LoVo (cell line): ENCODE measurements around the gene SEPTIN6.
"Not testable (repeated sequence)": the region's sequence is repeated elsewhere in the genome, so short reads cannot be mapped to it uniquely, and the experiment has no call there.

Source experiments
- DNase-seq: peaks from one replicate; pipeline ENCODE4 v3.0.0-alpha.2; 2016; ENCODE audit warnings: low spot score

Gene SEPTIN6

DNA sequence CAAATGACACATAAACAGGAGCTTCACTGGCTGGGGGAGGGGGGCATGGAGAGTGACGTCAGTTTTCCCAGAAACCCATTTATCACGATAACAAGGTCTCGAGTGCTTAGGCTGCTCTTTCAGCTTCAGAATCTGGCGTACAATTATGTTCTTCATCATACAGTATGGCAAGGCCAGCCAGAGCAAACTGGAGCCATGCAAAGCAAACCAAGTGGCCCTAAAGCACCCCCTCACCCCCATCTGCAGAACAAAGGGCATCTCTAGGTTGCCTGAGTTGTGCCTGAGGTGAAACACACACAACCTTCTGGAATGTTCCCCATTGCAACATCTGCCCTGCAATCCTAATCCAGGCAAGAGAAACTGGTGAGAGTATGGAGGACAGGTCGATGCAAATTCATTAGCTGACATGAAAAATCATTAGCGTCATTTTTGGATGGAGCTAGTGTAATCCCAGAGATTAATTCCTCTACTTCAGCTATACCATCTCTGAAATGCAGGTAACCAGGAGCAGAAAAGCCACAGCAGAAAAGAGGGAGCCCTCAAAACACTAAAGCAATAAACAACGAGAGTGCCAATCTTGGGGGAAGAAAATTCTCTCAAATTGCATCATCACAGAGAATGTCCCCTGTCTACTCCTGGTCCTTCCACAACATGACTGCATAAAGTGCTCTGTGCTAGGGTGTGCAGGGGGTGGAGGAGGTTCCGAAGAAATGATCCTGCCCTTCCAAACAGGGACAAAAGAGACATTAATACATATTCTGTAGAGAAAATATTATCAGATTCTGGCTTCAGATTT lies 1.8 kb downstream of the SEPTIN6 start:
- DNase-seq, result no peak

DNA sequence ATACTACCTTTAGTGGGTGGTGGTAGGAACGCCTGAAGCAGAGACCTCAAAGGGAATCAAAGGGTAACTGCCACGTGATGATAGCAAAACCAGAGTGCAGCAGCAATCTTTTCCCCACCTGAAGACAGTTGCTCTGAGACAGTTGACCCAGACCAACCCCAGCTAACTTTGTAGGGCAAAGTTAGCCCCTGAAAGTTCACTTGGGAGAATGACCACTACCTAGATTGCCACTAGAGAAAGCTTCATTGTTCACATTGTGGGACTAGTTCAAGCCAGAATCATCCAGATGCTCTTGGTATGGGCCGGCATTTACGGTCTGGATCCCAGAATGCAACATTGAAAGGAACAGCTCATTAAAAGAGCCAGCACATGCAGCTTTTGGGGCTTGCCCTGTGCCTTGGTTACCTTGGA lies 4.1 kb downstream of the SEPTIN6 start:
- no peak for DNase-seq

DNA sequence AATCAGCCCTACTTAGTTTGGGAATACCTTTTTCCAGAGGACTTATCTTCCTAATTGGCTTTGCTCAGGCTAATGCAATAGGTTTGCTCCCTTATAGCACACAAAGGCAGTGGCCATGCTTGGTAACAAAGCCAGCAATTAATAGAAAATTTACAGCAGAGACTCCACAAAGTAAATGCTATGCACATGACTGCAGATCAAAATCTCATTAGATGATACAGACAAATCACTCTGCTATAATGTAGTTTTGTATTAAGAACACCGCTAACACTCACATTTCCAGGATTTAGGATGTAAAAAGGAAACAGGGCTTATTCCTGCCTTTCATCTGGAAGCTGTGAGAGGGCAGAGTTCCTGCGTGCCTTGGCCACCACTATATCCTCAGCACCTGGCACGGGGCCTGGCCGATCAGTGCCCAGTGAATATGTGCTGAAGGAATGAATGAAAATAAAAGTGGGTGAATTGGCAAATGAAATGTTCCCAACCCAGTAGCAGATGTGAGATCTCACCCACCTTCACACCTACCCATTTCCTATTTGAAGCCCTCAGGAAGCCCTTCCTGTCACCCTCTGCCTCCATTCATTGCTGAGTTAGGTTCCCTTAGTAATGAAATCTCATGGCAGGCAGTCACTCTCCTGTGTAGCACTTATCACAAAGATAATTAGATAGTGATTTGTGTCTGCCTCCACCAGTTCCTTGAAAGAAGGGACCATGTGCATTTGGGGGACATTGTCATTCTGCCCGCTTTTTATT lies 5.1 kb downstream of the SEPTIN6 start:
- DNase-seq, result no peak

DNA sequence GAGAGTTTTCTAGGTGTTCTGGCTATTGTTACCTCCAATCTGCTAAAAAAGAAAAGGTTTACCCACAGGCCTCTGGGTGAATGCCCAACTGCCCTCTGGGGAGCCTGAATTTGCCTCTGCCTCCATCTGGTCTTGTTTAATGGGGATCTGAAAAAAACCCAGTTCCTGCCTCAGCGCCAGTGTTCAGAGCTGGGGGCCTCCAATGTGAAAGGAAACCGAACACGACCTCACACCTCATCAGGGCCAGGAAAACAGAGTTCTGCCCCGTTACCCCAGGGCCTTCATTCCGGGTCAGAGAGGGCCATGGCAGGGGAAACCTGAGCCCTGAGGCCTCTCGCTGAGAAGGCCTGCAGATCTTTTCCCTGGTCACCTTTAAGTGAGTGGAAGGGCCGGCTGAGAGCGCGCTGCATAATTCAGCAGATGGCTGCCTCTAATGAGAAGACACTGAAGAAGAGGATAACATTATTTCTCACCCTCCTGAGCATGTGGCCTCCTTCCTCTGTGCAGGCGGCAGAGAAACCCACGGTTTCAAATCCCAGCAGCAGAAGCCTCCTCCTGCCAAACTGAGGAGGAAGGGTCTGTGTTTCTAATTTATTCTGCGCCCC lies 6.8 kb downstream of the SEPTIN6 start:
- no peak for DNase-seq

DNA sequence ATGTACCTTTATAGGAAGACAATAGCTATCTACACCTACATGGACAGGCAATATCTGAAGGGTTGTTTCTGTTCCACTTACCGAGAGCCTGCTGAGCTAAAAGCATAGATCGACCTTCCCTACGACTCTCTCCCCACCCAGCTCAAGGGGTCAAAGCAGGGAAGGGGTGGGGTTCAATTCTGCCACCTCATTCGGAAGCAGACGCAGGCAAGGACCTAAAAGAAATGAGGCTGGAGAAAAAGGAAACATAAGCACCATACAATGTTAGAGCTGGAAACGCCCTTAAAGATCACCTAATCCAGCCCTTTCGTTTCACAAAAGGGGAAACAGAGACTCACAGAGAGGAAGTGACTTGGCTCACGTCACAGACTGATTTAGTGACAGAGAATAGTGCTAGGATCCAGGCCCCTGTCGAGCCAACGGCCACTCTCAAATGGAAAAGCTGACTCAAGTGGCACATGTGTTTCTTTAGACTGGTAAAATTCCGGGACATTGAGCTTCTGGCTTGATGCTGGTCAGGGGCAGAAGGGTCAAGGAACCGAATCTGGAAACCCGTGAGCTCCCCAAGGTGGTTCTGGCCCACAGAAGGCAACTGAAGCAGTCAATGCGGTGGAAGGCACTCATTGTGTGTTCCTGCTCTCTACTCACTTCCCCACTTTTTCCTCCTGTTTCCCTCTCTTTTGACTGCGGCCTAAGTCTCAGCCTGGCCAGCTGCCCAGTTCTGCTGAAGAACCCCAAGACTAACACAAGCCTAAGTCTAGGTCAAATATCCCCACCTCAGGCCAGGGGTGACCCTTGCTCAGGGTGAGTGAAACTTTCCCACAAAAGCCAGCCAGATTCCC lies 7.5 kb downstream of the SEPTIN6 start:
- DNase-seq, result no peak

DNA sequence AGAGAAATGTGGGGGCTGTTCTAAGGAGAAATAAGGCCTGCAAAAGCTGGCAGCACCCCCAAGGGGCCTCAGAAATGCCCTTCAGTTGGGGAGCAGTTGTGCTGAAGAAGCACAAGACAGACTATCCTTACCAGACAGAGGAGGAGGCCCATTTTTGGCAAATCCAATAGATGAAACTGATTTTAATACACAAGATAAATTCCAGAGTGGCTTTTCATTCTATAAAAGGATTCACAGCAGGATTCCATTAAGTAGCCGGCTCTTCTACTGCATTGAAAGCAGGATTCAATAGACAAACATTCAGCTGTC lies 8.1 kb downstream of the SEPTIN6 start:
- no peak for DNase-seq

DNA sequence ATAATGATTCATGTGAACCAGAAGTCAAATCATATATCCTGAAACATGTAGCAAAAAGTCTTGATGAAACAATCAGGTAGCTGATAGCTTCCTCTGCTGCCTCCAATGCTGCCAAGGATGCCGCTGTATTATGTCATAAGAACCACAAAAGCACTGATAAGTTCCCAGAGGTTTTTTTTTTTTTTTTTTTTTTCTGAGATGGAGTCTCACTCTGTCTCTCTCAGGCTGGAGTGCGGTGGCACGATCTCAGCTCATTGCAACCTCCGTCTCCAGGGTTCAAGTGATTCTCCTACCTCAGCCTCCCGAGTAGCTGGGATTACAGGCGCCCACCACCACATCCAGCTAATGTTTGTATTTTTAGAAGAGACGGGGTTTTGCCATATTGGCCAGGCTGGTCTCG lies 8.7 kb downstream of the SEPTIN6 start:
- DNase-seq, result not testable (repeated sequence)

DNA sequence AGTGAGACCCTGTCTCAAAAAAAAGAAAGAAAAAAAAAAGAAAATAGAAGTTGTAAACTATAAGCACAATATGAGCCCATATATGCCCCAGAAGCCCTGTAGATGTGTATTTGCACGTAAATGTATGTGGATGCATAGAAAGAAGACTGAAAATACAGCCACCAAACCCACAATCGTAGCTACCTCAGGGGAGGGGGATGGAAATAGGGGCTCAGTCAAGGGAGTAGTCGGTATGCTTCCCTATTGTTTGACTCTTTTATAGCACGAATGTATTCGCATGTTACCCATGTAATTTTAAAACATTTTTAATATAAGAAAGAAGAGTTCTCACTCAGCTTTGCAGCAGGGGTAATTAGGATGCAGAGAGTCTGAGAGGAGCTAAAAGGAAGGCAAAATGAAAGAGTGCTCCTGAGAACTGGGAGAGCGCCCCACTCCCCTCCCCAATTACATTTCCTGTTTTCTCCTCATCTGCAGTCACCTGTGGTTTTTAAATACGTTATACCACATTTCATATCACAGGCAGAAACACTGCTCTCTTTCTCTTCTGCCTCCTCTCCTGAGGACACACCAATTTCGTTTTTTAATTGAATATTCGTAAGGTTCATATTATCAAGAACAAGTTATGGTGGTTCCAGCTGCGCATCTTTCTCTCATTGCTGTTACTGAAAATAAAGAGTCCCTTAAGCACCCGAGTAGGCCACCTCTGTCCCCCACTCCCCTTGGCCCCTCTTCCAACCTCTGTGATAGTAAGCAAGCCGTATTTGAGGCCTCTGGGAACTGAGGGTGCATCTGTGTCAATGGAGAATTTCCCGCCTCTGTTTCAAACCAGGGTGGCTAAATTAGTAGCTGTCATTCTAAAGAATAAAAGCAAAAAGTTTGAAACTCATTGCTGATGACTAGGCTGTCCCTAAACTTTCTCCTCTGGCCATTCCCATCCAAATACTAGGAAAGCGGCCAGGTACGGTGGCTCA lies 10.7 kb downstream of the SEPTIN6 start:
- DNase-seq, result no peak

DNA sequence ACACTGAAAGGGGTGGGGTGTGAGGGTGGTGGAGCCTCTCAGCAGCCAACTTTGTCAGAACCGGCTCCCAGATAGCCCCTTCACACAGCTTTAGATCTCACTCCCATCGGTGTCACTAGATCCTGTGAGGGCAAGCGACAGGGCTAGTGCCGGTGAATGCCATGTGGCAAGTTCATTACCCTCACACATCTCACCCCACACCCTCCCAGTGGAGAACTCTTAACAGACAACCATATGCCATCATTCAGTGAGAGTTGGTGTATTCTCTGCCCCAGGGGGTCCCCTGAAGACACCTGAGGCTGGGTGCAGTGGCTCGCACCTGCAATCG lies 15.3 kb downstream of the SEPTIN6 start:
- DNase-seq, result no peak

DNA sequence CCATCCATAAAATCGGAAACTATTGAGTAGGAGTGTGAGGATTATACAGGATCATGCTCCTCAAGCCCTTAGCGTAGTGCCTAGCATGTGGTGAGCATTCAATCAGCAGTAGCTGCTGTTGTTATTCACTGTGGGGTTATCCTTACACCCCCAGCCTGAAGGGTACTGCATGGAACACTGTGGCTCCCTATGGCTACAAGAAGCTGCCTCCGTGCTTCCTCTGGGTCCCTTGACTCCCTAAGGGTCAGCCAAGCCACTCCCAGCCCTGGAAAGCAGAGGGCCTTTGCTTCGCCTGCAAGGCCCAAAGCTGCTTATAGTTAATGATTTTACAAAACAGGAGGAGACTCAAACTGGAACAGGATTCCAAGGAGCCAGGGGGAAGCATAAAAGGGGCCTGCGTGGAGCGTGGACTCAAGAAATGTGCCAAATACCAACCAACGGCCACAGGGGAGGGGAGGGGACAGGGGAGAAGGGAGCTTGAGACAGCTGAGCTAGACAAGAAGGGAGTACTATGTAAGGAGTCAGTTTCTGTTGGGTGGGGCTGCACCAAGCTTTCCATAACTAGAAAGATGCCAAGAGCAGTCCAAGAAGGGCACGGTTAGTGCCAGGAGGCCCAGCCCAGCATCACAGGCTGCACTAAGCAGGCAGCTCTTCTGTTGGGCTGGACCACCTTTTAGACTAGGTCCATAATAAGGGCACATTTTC lies 15.9 kb downstream of the SEPTIN6 start:
- no peak for DNase-seq

DNA sequence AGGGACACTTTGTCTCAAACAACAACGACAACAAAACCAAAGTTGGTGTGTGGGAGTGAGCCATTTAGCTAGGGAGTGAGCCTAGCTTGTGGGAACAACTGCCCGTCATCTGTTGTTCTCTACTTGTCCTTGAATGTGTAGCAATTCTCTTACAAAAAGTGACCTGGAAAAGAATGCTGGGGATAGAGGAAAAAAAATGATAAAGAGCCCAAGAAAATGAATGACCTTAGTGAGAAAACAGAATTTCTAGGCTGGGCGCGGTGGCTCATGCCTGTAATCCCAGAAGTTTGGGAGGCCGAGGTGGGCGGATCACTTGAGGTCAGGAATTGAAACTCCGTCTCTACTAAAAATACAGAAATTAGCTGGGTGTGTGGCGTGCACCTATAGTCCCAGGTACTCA lies 19.6 kb downstream of the SEPTIN6 start:
- no peak for DNase-seq

DNA sequence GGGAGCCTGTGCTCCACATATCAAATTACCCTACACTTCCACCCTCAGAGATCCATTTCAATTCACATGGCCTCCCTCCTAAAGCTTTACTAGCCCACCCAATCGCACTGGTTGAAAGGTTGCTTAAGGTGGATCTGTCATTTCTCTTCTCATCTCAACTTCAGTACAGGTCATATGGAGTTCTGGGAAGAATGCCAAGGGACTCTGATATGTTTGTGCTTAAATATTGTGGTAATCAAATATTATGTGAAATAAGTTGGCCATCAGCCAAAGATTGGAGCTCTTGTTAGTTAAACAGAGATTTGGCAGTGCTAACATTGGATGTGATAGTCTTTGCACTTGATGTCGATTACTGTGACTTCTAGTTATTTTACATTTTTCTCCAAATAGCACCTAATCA lies 20.5 kb downstream of the SEPTIN6 start:
- no peak for DNase-seq

DNA sequence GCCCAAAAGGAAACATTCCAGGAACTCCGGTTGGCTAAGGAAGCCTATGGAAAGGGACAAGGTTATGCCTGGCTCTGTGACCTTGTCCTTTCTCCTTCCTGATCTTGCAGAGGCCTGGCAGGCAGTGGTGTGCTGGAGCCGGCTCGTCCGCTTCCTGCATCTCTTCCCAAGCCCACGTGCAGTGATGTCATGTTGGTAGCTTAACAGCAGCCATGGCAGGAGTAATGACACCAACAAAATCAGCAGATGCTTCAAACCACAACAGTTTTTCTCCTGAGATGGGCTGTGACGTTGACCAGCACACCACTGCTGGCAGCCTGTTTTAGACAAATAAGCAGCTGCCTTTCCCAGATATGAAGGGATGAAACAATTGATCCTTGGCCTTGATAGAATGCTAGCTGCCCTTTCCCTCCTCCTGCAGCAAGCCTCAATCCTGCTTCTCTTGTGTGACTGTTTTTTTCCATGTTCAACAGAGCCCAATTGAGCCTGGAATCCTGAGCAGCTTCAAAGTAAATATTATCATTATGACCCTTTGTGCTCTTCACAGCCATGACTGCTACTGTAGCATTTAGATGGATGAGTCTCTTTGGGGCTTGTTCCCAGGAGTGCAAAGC lies 23.4 kb downstream of the SEPTIN6 start:
- DNase-seq, result no peak

DNA sequence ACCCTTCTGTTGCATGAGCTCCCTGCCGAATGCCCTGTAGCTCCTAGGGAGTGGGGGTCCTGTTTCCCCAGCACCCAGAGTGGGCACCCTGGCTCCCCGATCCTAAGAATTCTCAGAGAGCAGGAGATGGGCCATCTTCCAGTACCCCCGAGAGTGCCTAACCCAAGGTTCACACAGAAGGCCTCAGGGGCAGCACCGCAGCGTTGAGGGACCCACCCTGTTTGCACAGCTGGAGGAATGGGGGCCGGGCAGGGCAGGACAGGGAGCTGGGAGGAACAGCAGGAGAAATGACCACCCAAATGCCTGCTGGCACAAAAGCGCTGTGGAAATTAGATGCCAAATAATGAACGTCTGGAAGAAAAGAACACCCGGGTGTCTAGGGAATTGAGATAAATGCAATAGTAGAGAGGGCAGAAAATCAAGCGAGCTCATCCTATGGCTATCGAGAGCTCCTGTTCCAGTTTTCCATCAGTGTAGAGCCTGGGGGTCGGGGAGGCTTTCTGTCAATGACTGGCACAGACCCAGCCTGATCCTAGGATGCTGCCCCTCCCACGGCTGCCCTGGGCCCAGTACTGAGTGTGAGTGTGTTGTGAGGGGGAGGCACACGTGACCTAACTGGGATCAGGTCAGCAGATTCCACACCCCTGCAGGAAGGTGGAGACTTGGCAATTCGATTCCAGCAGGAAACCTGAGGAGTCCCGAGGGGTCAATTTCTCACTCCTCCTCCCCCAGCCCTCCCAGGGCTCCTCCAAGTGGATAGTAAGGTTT lies 25.7 kb downstream of the SEPTIN6 start:
- no peak for DNase-seq

DNA sequence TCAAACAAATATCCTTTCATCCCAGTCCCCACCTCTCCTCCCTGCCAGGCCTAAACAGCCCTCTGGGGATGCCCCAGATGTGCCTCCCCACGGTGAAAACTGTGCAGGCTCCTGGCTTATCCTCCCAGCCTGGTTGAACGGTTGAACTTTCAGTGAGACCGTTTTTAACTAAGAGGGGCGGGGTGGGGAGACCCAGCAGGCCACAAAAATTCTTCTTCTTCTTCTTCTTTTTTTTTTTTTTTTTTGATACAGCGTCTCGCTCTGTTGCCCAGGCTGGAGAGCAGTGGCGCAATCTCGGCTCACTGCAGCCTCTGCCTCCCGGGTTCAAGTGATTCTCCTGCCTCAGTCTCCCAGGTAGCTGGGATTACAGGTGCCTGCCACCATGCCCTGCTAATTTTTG lies 28.1 kb downstream of the SEPTIN6 start:
- not testable (repeated sequence) for DNase-seq

DNA sequence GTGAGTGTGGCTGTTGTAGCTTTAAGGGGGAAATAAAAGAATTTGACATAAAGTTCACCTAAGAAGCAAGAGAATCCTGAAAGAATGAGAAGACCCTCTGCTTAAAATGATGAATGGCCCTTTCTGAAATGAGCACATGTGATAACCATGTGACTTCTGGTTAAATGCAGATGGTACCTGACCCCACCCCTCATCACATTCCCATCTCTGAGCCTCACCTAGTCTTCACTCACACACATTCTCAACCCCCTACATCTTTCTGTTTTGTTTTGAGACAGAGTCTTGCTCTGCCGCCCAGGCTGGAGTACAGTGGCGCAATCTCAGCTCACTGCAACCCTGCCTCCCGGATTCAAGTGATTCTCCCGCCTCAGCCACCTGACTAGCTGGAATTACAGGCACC lies 31.5 kb downstream of the SEPTIN6 start:
- no peak for DNase-seq

DNA sequence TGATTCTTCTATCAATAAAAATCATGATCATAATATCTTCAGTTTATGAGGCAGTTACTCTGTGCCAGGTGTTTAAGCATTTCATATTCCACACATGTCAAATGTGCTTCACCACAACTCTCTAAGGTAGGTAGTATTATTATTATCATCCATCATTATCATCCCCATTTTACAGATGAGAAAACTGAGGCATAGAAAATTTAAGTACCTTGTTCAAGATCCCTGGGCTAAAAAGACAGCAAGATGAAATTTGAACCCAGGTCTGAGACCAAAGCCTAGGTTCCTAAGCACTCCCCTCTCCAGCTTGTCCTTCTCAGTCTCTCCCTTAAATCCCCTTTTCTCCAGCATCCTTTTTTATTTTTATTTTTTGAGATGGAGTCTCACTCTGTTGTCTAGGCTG lies 33.4 kb downstream of the SEPTIN6 start:
- no peak for DNase-seq

DNA sequence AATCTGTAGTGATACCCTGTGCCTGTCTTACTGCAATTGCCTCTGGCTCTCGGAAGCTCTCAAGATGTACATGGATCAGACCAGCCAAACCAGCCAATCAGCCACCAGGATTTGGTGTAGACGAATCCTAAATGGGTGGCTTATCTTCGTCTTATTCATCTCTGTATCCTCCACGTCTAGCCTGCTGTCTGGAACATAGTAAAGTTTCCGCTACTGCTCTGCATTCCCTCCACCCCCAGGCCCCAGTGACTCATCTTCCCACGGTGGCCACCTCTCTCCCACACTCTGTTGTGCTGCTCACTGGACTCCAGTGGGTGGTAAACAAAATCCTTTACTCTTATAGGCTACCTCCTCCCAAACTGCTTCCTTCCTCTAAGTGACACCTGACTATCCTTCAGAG lies 37.8 kb downstream of the SEPTIN6 start:
- DNase-seq, result no peak

DNA sequence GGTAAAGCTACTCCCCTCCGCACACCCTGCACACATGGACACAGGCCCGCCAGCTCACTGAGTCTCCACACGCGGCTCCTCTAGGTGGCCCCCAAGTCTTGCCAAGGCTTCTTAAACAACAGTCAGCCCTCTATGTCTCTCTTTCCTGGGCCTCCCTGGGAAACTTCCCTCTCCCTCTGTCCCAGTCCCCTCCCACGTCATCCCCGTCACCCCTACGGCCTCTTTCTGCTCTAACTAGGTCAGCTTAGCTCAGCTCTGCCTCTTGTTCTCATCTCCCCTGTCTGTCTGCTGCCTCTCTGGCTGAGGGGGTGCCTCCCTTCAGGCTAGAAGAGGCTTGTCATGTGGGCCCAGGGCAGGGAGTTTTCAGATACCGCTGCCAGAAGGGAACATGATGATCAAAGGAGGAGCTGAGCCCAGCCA lies 38.8 kb downstream of the SEPTIN6 start:
- no peak for DNase-seq

DNA sequence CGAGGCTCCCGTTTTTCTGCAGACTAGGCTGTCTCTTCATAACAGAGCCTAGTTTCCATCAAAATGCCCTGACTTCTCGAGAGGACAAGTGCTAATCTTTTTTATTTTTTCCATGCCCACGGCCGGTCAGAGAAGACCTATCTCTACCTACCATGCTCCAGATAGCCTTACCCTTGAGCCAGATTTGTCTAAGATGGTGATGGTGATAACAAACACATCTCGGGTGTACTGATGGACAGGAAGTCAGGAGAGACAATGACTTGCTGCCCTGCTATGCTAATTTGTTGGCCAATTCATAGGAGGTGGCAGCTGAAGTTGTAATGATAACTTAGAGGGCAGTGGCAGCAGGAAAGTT lies 44.6 kb downstream of the SEPTIN6 start:
- DNase-seq, result no peak
